GM12878 (cell line): Measurements from ENCODE around the gene SEBOX. TPM values are rescaled to one million over a fixed set of nuclear protein-coding genes. Genes with fewer than 3 reads are reported as not detected.

Experiments used
- ATAC-seq: fragments of 200-7000 bp; cut with Tn5 transposase; 3 replicates; pipeline ENCODE4 v1.9.1; 2020; ENCODE audit warnings: mild to moderate bottlenecking, moderate library complexity
- BruUV-seq: library from RNA; stranded (reverse); fragments of 400-500 nt; replicated peaks from 2 replicates; lab custom pipeline; 2021; lab: Mats Ljungman, UMichigan
- CTCF ChIA-PET: fragments of 300-600 bp; sonication (Branson Sonifier 250); formaldehyde crosslinking; extraction: SDS; loops from one replicate; lab custom pipeline; 2021; ENCODE audit warnings: inconsistent platforms; lab: Yijun Ruan, JAX
- POLR2A ChIA-PET: fragments of 350-600 bp; formaldehyde crosslinking; extraction: SDS; loops from one replicate; lab custom pipeline; 2021; ENCODE audit warnings: inconsistent platforms; lab: Charles Lee
- RAD21 ChIA-PET: fragments of 300-600 bp; sonication (Branson Sonifier 250); formaldehyde crosslinking; loops from one replicate; lab custom pipeline; 2023; ENCODE audit warnings: antibody characterized with exemption; ENCODE audit not compliant: unreplicated experiment; lab: Charles Lee
- SMC1A ChIA-PET: fragments of 300-600 bp; sonication (Branson Sonifier 250); formaldehyde crosslinking; loops from one replicate; lab custom pipeline; 2023; ENCODE audit not compliant: unreplicated experiment, uncharacterized antibody; lab: Charles Lee
- DNase-seq: peaks from one replicate; pipeline ENCODE4 v3.0.0-alpha.2; 2011; ENCODE audit warnings: low read depth, low spot score
- FAIRE-seq: peaks from 3 replicates; lab custom pipeline; 2011; peaks lifted over from hg19 to GRCh38; lab: Jason Lieb, UNC
- H2AFZ ChIP-seq: 2 replicates; pipeline ENCODE4 v1.6.0; 2011; ENCODE audit warnings: low read depth, low read length, control low read depth; ENCODE audit not compliant: control insufficient read depth
- H3K27ac ChIP-seq: 2 replicates; pipeline ENCODE4 v1.5.1; 2011; ENCODE audit warnings: control low read depth; ENCODE audit not compliant: control insufficient read depth, insufficient read depth
- H3K27me3 ChIP-seq, 2 experiments: replicated peaks in 1 of 2; 2 replicates each; pipeline versions ENCODE4 v1.6.0 to v1.6.1; 2011; ENCODE audit warnings: low read length in 1 of 2; ENCODE audit not compliant: control insufficient read depth in 2 of 2, insufficient read depth in 2 of 2
- H3K36me3 ChIP-seq, 2 experiments: 2 replicates each; pipeline ENCODE4 v1.5.1; 2011; ENCODE audit warnings: low read length in 1 of 2; ENCODE audit not compliant: control insufficient read depth in 2 of 2, insufficient read depth in 2 of 2
- H3K4me1 ChIP-seq: 2 replicates; pipeline ENCODE4 v1.6.1; 2011; ENCODE audit warnings: mild to moderate bottlenecking, low read length, moderate library complexity, mixed read lengths; ENCODE audit not compliant: control insufficient read depth, insufficient read depth
- H3K4me2 ChIP-seq: 2 replicates; pipeline ENCODE4 v1.6.0; 2011; ENCODE audit warnings: control low read depth; ENCODE audit not compliant: control insufficient read depth, insufficient read depth
- H3K4me3 ChIP-seq: fragments of 200-600 bp; sonication (generic); 2 replicates; pipeline ENCODE4 v1.5.1; 2016
- H3K79me2 ChIP-seq: 2 replicates; pipeline ENCODE4 v1.6.0; 2011; ENCODE audit warnings: low read length; ENCODE audit not compliant: control insufficient read depth, insufficient read depth
- H3K9ac ChIP-seq: 2 replicates; pipeline ENCODE4 v1.8.0; 2011; ENCODE audit warnings: low read length, control low read depth, mixed read lengths; ENCODE audit not compliant: control insufficient read depth, insufficient read depth
- H3K9me3 ChIP-seq: replicated peaks from 3 replicates; pipeline ENCODE4 v1.5.1; 2011; ENCODE audit warnings: mild to moderate bottlenecking, low read length; ENCODE audit not compliant: control insufficient read depth, insufficient read depth
- H4K20me1 ChIP-seq: 2 replicates; pipeline ENCODE4 v1.6.0; 2011; ENCODE audit not compliant: control insufficient read depth, insufficient read depth
- CBX3 ChIP-seq: fragments of 200-600 bp; sonication (generic); IDR thresholded peaks from 2 replicates; pipeline ENCODE4 v1.6.1; 2016; ENCODE audit warnings: low read depth, borderline replicate concordance
- CBX5 ChIP-seq: sonication (generic); IDR thresholded peaks from 2 replicates; pipeline ENCODE4 v1.6.1; 2016; ENCODE audit warnings: low read depth, moderate library complexity, mild to moderate bottlenecking, inconsistent platforms
- JUND ChIP-seq: IDR thresholded peaks from 2 replicates; pipeline ENCODE4 v1.6.1; 2012; ENCODE audit warnings: low read depth, mild to moderate bottlenecking, low read length, improper control_type of control experiment, moderate library complexity
- MXI1 ChIP-seq: fragments of 150-350 bp; IDR thresholded peaks from 2 replicates; pipeline ENCODE4 v1.6.1; 2011; ENCODE audit warnings: low read depth, mild to moderate bottlenecking, inconsistent platforms, low read length, improper control_type of control experiment
- MYB ChIP-seq: fragments of 150-350 bp; IDR thresholded peaks from 2 replicates; pipeline ENCODE4 v1.6.1; 2014; ENCODE audit warnings: mild to moderate bottlenecking, low read depth, low read length, borderline replicate concordance
- PAX8 ChIP-seq: fragments of 450-650 bp; IDR thresholded peaks from 2 replicates; pipeline ENCODE4 v1.6.1; 2017; ENCODE audit warnings: mild to moderate bottlenecking, moderate library complexity
- SMARCA5 ChIP-seq: fragments of 450-650 bp; IDR thresholded peaks from 2 replicates; pipeline ENCODE4 v1.6.1; 2017; ENCODE audit warnings: mild to moderate bottlenecking
- SUPT20H ChIP-seq: IDR thresholded peaks from 2 replicates; pipeline ENCODE4 v1.6.1; 2011; ENCODE audit warnings: low read depth, mild to moderate bottlenecking, low read length, moderate library complexity, borderline replicate concordance; ENCODE audit not compliant: control insufficient read depth
- WRNIP1 ChIP-seq: IDR thresholded peaks from 2 replicates; pipeline ENCODE4 v1.6.1; 2011; ENCODE audit warnings: low read depth, low read length, improper control_type of control experiment, borderline replicate concordance
- YY1 ChIP-seq: IDR thresholded peaks from 2 replicates; pipeline ENCODE4 v1.6.1; 2011; ENCODE audit warnings: low read depth, mild to moderate bottlenecking, low read length
- ZNF384 ChIP-seq: IDR thresholded peaks from 2 replicates; pipeline ENCODE4 v1.6.1; 2012; ENCODE audit warnings: low read depth, mild to moderate bottlenecking, low read length, improper control_type of control experiment, borderline replicate concordance
- ZZZ3 ChIP-seq: IDR thresholded peaks from 2 replicates; pipeline ENCODE4 v1.6.1; 2011; ENCODE audit warnings: low read depth; ENCODE audit not compliant: control insufficient read depth, insufficient read length
- WGBS: methylation state at CpG from one replicate; pipeline ENCODE4 v1.1.6; 2016; ENCODE audit warnings: low lambda C conversion rate; ENCODE audit not compliant: insufficient replicate concordance, insufficient coverage; ENCODE audit errors: missing lambda C conversion rate; 5-methylcytosine and 5-hydroxymethylcytosine counted together
- in situ Hi-C: fragments of 300-500 bp; cut with MboI; formaldehyde crosslinking; loops from 9 replicates; pipeline ENCODE4 v1.14.3; 2018; ENCODE audit warnings: mixed read lengths
- intact Hi-C: fragments of 100-400 bp; cut with micrococcal nuclease; formaldehyde crosslinking; loops from one replicate; pipeline ENCODE4 v1.14.2; 2022; ENCODE audit not compliant: unreplicated experiment
- polyA plus RNA-seq, 11 experiments: library from polyadenylated mRNA; depleted of rRNA in 4 of 11; unstranded in 6 of 11; stranded (reverse) in 5 of 11; fragments of >200 nt; fragmentation: Nextera tagmentation in 4 of 11; fragmentation: Illumina TruSeq in 1 of 11; extraction: Ambion mirVana in 4 of 11; extraction: Trizol in 1 of 11; gene quantifications; 1 replicate in 1 of 11; 2 replicates in 10 of 11; pipeline versions ENCODE4 v1.2.1 to v1.2.3, GENCODE V29; 2011 to 2016; ENCODE audit warnings: inconsistent platforms in 2 of 11, missing spikeins in 2 of 11, low read depth in 1 of 11
- total RNA-seq, 4 experiments: library from RNA; depleted of rRNA in 3 of 4; stranded (reverse); fragments of >200 nt in 3 of 4; fragmentation: Illumina TruSeq in 1 of 4; extraction: Trizol in 1 of 4; gene quantifications; 2 replicates each; pipeline versions ENCODE4 v1.2.1 to v1.2.3, GENCODE V29; 2013 to 2021
- TF ChIP-seq, protein P1 (sequence below), 3 experiments: IDR thresholded peaks in 2 of 3; conservative IDR thresholded peaks in 1 of 3; 2 replicates each; pipeline ENCODE4 v1.5.1; 2011; ENCODE audit warnings: low read depth in 3 of 3, low read length in 3 of 3, mild to moderate bottlenecking in 3 of 3, control low read depth in 2 of 3, moderate library complexity in 2 of 3, inconsistent platforms in 1 of 3, mixed read lengths in 1 of 3; ENCODE audit not compliant: control insufficient read depth in 2 of 3, insufficient read depth in 1 of 3; ENCODE audit errors: extremely low read depth in 1 of 3
- TF ChIP-seq, protein P2 (sequence below): fragments of 150-350 bp; IDR thresholded peaks from 2 replicates; pipeline ENCODE4 v1.6.1; 2016; ENCODE audit warnings: low read depth, low read length
- TF ChIP-seq, protein P3 (sequence below): fragments of 450-650 bp; IDR thresholded peaks from 2 replicates; pipeline ENCODE4 v1.6.1; 2017; ENCODE audit warnings: mild to moderate bottlenecking, low read depth, inconsistent platforms; ENCODE audit not compliant: poor library complexity, severe bottlenecking

Gene SEBOX
- total and polyA plus RNA-seq, 10 of the 15 experiments (the other 5 are each of a cell fraction or from before 2014, with no cell fraction given) = not detected

DNA sequence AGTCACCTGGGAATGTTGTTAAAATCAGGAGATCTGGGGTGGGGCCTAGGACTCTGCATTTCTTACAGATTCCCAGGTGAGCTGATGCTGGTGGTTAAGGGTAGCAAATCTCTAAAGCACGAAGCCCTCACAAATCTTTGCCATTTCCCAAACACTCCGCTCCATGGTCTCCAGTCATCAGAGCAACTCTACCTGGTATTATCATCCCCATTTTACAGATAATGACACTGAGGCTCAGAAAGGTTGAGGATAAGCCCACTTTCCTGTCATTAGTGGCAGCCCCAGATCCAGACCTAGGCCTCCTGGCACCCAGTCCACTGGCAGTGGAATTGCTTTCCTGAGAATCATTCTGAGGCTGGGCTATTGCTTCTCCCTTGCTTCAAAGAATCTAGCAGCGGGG lies 32.3 kb upstream of the SEBOX start:
- Histone ChIP-seq H3K4me2 (no peak overlapping the region), H3K9me3 (no peaks in the 10 kb centered on the region), H3K9ac (no peak overlapping the region), H3K79me2 (no peaks in the 10 kb centered on the region), H3K27ac (no peak overlapping the region), H3K36me3 (peaks cover 1 to 6% of the 10 kb centered on the region in 2 experiments; a peak in 3 of 4 replicates), H4K20me1 (no peaks in the 10 kb centered on the region), H3K27me3 (no peaks in the 10 kb centered on the region), H2AFZ (no peak overlapping the region), H3K4me1 (no peaks in the 10 kb centered on the region; the same call in 1 of the 2 replicates), H3K4me3 (no peak overlapping the region)
- RAD21 ChIA-PET = no interaction called here
- intact Hi-C loops = no loop called here
- DNase-seq (no peak), FAIRE-seq (no peak), ATAC-seq (no peak)
- BruUV-seq = no TSS peak
- POLR2A ChIA-PET = no interaction called here
- WGBS = 97% methylated on average over 3 of the region's 3 CpGs
- CTCF ChIA-PET = interaction anchor here (6.2 kb wide), 1 partner anchor 19 kb away, joined by 37 read pairs; no protein-coding TSS in a partner anchor
- in situ Hi-C loops = no loop called here
- SMC1A ChIA-PET = no interaction called here
- TF ChIP-seq CBX3 (no peak), SUPT20H (no peak), ZNF384 (no peak), ZZZ3 (no peak), MXI1 (no peak), SMARCA5 (no peak), WRNIP1 (no peak), CBX5 (no peak), YY1 (no peak), MYB (no peak), PAX8 (no peak), JUND (no peak)
- TF ChIP-seq, protein P1, sequence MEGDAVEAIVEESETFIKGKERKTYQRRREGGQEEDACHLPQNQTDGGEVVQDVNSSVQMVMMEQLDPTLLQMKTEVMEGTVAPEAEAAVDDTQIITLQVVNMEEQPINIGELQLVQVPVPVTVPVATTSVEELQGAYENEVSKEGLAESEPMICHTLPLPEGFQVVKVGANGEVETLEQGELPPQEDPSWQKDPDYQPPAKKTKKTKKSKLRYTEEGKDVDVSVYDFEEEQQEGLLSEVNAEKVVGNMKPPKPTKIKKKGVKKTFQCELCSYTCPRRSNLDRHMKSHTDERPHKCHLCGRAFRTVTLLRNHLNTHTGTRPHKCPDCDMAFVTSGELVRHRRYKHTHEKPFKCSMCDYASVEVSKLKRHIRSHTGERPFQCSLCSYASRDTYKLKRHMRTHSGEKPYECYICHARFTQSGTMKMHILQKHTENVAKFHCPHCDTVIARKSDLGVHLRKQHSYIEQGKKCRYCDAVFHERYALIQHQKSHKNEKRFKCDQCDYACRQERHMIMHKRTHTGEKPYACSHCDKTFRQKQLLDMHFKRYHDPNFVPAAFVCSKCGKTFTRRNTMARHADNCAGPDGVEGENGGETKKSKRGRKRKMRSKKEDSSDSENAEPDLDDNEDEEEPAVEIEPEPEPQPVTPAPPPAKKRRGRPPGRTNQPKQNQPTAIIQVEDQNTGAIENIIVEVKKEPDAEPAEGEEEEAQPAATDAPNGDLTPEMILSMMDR (IDR thresholded peaks at IDR 0.05 in 2 of 3, conservative IDR thresholded peaks at IDR 0.05 in 1 of 3; ENCODE audit: control insufficient read depth in 2 of 3, extremely low read depth in 1 of 3, insufficient read depth in 1 of 3, low read depth in 3 of 3, low read length in 3 of 3) = no peak
- TF ChIP-seq, protein P2, sequence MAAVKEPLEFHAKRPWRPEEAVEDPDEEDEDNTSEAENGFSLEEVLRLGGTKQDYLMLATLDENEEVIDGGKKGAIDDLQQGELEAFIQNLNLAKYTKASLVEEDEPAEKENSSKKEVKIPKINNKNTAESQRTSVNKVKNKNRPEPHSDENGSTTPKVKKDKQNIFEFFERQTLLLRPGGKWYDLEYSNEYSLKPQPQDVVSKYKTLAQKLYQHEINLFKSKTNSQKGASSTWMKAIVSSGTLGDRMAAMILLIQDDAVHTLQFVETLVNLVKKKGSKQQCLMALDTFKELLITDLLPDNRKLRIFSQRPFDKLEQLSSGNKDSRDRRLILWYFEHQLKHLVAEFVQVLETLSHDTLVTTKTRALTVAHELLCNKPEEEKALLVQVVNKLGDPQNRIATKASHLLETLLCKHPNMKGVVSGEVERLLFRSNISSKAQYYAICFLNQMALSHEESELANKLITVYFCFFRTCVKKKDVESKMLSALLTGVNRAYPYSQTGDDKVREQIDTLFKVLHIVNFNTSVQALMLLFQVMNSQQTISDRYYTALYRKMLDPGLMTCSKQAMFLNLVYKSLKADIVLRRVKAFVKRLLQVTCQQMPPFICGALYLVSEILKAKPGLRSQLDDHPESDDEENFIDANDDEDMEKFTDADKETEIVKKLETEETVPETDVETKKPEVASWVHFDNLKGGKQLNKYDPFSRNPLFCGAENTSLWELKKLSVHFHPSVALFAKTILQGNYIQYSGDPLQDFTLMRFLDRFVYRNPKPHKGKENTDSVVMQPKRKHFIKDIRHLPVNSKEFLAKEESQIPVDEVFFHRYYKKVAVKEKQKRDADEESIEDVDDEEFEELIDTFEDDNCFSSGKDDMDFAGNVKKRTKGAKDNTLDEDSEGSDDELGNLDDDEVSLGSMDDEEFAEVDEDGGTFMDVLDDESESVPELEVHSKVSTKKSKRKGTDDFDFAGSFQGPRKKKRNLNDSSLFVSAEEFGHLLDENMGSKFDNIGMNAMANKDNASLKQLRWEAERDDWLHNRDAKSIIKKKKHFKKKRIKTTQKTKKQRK = no peak
- TF ChIP-seq, protein P3, sequence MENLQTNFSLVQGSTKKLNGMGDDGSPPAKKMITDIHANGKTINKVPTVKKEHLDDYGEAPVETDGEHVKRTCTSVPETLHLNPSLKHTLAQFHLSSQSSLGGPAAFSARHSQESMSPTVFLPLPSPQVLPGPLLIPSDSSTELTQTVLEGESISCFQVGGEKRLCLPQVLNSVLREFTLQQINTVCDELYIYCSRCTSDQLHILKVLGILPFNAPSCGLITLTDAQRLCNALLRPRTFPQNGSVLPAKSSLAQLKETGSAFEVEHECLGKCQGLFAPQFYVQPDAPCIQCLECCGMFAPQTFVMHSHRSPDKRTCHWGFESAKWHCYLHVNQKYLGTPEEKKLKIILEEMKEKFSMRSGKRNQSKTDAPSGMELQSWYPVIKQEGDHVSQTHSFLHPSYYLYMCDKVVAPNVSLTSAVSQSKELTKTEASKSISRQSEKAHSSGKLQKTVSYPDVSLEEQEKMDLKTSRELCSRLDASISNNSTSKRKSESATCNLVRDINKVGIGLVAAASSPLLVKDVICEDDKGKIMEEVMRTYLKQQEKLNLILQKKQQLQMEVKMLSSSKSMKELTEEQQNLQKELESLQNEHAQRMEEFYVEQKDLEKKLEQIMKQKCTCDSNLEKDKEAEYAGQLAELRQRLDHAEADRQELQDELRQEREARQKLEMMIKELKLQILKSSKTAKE = no peak
